SK-N-SH (cell line): Measurements from ENCODE around the gene SLC35A5. TPM values are rescaled to one million over a fixed set of nuclear protein-coding genes. Genes with fewer than 3 reads are reported as not detected.
"Not testable (repeated sequence)": the region's sequence is repeated elsewhere in the genome, so short reads cannot be mapped to it uniquely, and the experiment has no call there.

Source experiments
- CTCF ChIA-PET: fragments of 300-600, 350-600 bp; formaldehyde crosslinking; extraction: SDS; loops from one replicate; lab custom pipeline; 2021; lab: Yijun Ruan, JAX
- POLR2A ChIA-PET: fragments of 350-600 bp; sonication (Branson Sonifier 250); formaldehyde crosslinking; extraction: SDS; loops from one replicate; lab custom pipeline; 2020; ENCODE audit warnings: antibody characterized with exemption, inconsistent platforms; lab: Yijun Ruan, JAX
- DNase-seq: peaks from one replicate; pipeline ENCODE4 v3.0.0; 2012
- H2AFZ ChIP-seq: fragments of 200-600 bp; sonication (generic); 2 replicates; pipeline ENCODE4 v1.8.1; 2016; ENCODE audit warnings: antibody characterized with exemption, mild to moderate bottlenecking, low read depth
- H3F3A ChIP-seq: fragments of 200-600 bp; sonication (generic); replicated peaks from 2 replicates; pipeline ENCODE3; 2016; ENCODE audit warnings: antibody characterized with exemption, mild to moderate bottlenecking; ENCODE audit not compliant: insufficient read depth
- H3K27ac ChIP-seq, 2 experiments: fragments of 200-500 bp in 1 of 2; fragments of 200-600 bp in 1 of 2; sonication (Bioruptor generic) in 1 of 2; sonication (generic), shearing (Covaris generic) in 1 of 2; 2 replicates each; pipeline versions ENCODE4 v1.5.1 to v1.6.1; 2014 to 2016; ENCODE audit warnings: low read depth in 2 of 2, inconsistent platforms in 1 of 2, low read length in 1 of 2, mild to moderate bottlenecking in 1 of 2, mixed read lengths in 1 of 2
- H3K27me3 ChIP-seq: fragments of 200-600 bp; sonication (generic), shearing (Covaris generic); 2 replicates; pipeline ENCODE4 v1.6.1; 2016; ENCODE audit warnings: mixed run types; ENCODE audit not compliant: insufficient read depth
- H3K36me3 ChIP-seq, 2 experiments: fragments of 200-500 bp in 1 of 2; fragments of 200-600 bp in 1 of 2; sonication (Bioruptor generic) in 1 of 2; sonication (generic) in 1 of 2; replicated peaks in 1 of 2; 2 replicates each; pipeline versions ENCODE3 to v1.5.1; 2014 to 2016; ENCODE audit warnings: low read length in 1 of 2, mild to moderate bottlenecking in 1 of 2; ENCODE audit not compliant: insufficient read depth in 2 of 2, control insufficient read depth in 1 of 2
- H3K4me1 ChIP-seq, 2 experiments: fragments of 200-500 bp in 1 of 2; fragments of 200-600 bp in 1 of 2; sonication (Bioruptor generic) in 1 of 2; sonication (generic), shearing (Covaris generic) in 1 of 2; 2 replicates each; pipeline versions ENCODE4 v1.5.1 to v1.6.1; 2014 to 2016; ENCODE audit warnings: low read depth in 1 of 2, low read length in 1 of 2, mixed run types in 1 of 2; ENCODE audit not compliant: insufficient read depth in 2 of 2, control insufficient read depth in 1 of 2
- H3K4me2 ChIP-seq: fragments of 200-600 bp; sonication (generic), shearing (Covaris generic); 2 replicates; pipeline ENCODE4 v1.6.1; 2017; ENCODE audit warnings: mixed run types
- H3K4me3 ChIP-seq, 2 experiments: fragments of 200-500 bp in 1 of 2; fragments of 200-600 bp in 1 of 2; sonication (Bioruptor generic) in 1 of 2; sonication (generic), shearing (Covaris generic) in 1 of 2; 2 replicates each; pipeline versions ENCODE4 v1.5.1 to v1.8.1; 2014 to 2016; ENCODE audit warnings: low read depth in 2 of 2, inconsistent platforms in 1 of 2, low read length in 1 of 2, mild to moderate bottlenecking in 1 of 2, mixed read lengths in 1 of 2, moderate library complexity in 1 of 2
- H3K79me2 ChIP-seq: fragments of 200-600 bp; sonication (generic); 2 replicates; pipeline ENCODE4 v1.8.1; 2017; ENCODE audit warnings: mild to moderate bottlenecking; ENCODE audit not compliant: insufficient read depth
- H3K9ac ChIP-seq: fragments of 200-600 bp; sonication (generic); 2 replicates; pipeline ENCODE4 v1.6.1; 2017; ENCODE audit warnings: mixed run types
- H3K9me2 ChIP-seq: fragments of 200-600 bp; sonication (generic); 2 replicates; pipeline ENCODE4 v1.6.1; 2017; ENCODE audit warnings: mixed run types
- H3K9me3 ChIP-seq: fragments of 200-600 bp; sonication (generic); 2 replicates; pipeline ENCODE4 v1.6.1; 2017; ENCODE audit warnings: mixed run types, mild to moderate bottlenecking, moderate library complexity
- H4K20me1 ChIP-seq: fragments of 200-600 bp; sonication (generic); 2 replicates; pipeline ENCODE4 v1.6.1; 2017; ENCODE audit warnings: mild to moderate bottlenecking, mixed run types; ENCODE audit not compliant: insufficient read depth
- CHD2 ChIP-seq: fragments of 150-350 bp; IDR thresholded peaks from 2 replicates; pipeline ENCODE4 v1.6.1; 2018; ENCODE audit warnings: low read length; ENCODE audit not compliant: partially characterized antibody
- ELF1 ChIP-seq: IDR thresholded peaks from 2 replicates; pipeline ENCODE4 v1.4.0; 2012
- EP300 ChIP-seq, 2 experiments: IDR thresholded peaks; 2 replicates each; pipeline versions ENCODE4 v1.4.0 to v1.6.1; 2012; ENCODE audit warnings: borderline replicate concordance in 1 of 2, low read depth in 1 of 2, low read length in 1 of 2
- EZH2phosphoT487 ChIP-seq: fragments of 200-600 bp; sonication (generic); IDR thresholded peaks from 2 replicates; pipeline ENCODE4 v1.6.1; 2017; ENCODE audit warnings: low read depth, mixed run types, mild to moderate bottlenecking, antibody characterized with exemption, moderate library complexity, borderline replicate concordance
- FOSL2 ChIP-seq: IDR thresholded peaks from 2 replicates; pipeline ENCODE4 v1.4.0; 2012; ENCODE audit warnings: low read depth, mild to moderate bottlenecking, moderate library complexity, borderline replicate concordance
- FOXJ3 ChIP-seq: sonication (generic); formaldehyde crosslinking; IDR thresholded peaks from 2 replicates; pipeline ENCODE4 v1.5.1; 2020; ENCODE audit warnings: mild to moderate bottlenecking, missing genetic modification reagents
- FOXM1 ChIP-seq: IDR thresholded peaks from 2 replicates; pipeline ENCODE4 v1.4.0; 2012; ENCODE audit warnings: low read depth, mild to moderate bottlenecking
- GATA2 ChIP-seq: sonication (generic); formaldehyde crosslinking; IDR thresholded peaks from 2 replicates; pipeline ENCODE4 v1.5.0; 2020; ENCODE audit warnings: mild to moderate bottlenecking, missing genetic modification reagents
- JUND ChIP-seq: IDR thresholded peaks from 2 replicates; pipeline ENCODE4 v1.4.0; 2012
- MEF2A ChIP-seq: IDR thresholded peaks from 2 replicates; pipeline ENCODE4 v1.4.0; 2012; ENCODE audit warnings: low read depth, borderline replicate concordance
- MXI1 ChIP-seq: IDR thresholded peaks from 2 replicates; pipeline ENCODE4 v1.6.1; 2012; ENCODE audit warnings: mild to moderate bottlenecking, low read depth, low read length, improper control_type of control experiment
- NRF1 ChIP-seq: IDR thresholded peaks from 2 replicates; pipeline ENCODE4 v1.6.1; 2012; ENCODE audit warnings: low read depth, mild to moderate bottlenecking, low read length
- PBX3 ChIP-seq: IDR thresholded peaks from 2 replicates; pipeline ENCODE4; 2012
- RCOR1 ChIP-seq: fragments of 150-350 bp; IDR thresholded peaks from 2 replicates; pipeline ENCODE4 v1.6.1; 2017; ENCODE audit warnings: antibody characterized with exemption, low read length
- RFX5 ChIP-seq: IDR thresholded peaks from 2 replicates; pipeline ENCODE4 v1.6.1; 2012; ENCODE audit warnings: mild to moderate bottlenecking, improper control_type of control experiment, low read length
- RXRA ChIP-seq: IDR thresholded peaks from 2 replicates; pipeline ENCODE4 v1.4.0; 2012; ENCODE audit warnings: low read depth, mild to moderate bottlenecking, borderline replicate concordance
- SIN3A ChIP-seq: IDR thresholded peaks from 2 replicates; pipeline ENCODE4 v1.6.1; 2012; ENCODE audit warnings: low read depth, mild to moderate bottlenecking, low read length, moderate library complexity, borderline replicate concordance
- SMC3 ChIP-seq: IDR thresholded peaks from 2 replicates; pipeline ENCODE4 v1.6.1; 2012; ENCODE audit warnings: low read depth, low read length, improper control_type of control experiment
- TEAD4 ChIP-seq: IDR thresholded peaks from 2 replicates; pipeline ENCODE4 v1.4.0; 2012; ENCODE audit warnings: mild to moderate bottlenecking, borderline replicate concordance; ENCODE audit not compliant: insufficient read depth
- USF1 ChIP-seq: IDR thresholded peaks from 2 replicates; pipeline ENCODE4 v1.4.0; 2012; ENCODE audit warnings: low read depth, borderline replicate concordance
- WGBS: methylation state at CpG from one replicate; pipeline ENCODE4 v1.1.6; 2017; ENCODE audit warnings: low lambda C conversion rate; 5-methylcytosine and 5-hydroxymethylcytosine counted together
- polyA plus RNA-seq, 3 experiments: library from polyadenylated mRNA; depleted of rRNA; stranded (reverse); fragments of >200 nt; gene quantifications; 2 replicates each; pipeline ENCODE4 v1.2.3, GENCODE V29; 2012

The SLC35A5 gene
- polyA plus RNA-seq, 1 of the 3 experiments (the other 2 are of a cell fraction) = 16.0 TPM

GRCh38 chr3:112561484-112561733 lies 436 bp upstream of the SLC35A5 start:
- TF ChIP-seq MXI1 (no peak), RXRA (no peak), EP300 (IDR thresholded peaks at IDR 0.05; ENCODE audit: borderline replicate concordance in 1 of 2, low read depth in 1 of 2, low read length in 1 of 2) (no peak), MEF2A (no peak), FOXM1 (no peak)
- 0% methylated on average over 7 of the region's 29 CpGs for WGBS
- POLR2A ChIA-PET = interaction anchor here (1.3 to 1.8 kb wide), 3 partner anchors 73 to 458 kb away, joined by 5 to 19 read pairs (median 6); partner anchors contain the start of gene CD200

GRCh38 chr3:112564247-112564939 lies 2.5 kb downstream of the SLC35A5 start:
- H4K20me1 ChIP-seq, H3K27ac ChIP-seq, H3K4me1 ChIP-seq, H3K4me2 ChIP-seq, DNase-seq, H3K27me3 ChIP-seq, H3K9me2 ChIP-seq, H3K9ac ChIP-seq, CTCF ChIA-PET, H3K9me3 ChIP-seq, H3K4me3 ChIP-seq, POLR2A ChIA-PET, H2AFZ ChIP-seq: not testable (repeated sequence)
- H3K36me3 ChIP-seq = peaks cover 3 to 14% of the 10 kb centered on the region in 2 experiments
- 89% methylated on average over 11 of the region's 15 CpGs for WGBS
- peaks cover 24% of the 10 kb centered on the region for H3K79me2 ChIP-seq
- peaks cover 22% of the 10 kb centered on the region for H3F3A ChIP-seq

More at GRCh38 chr3:112561484-112561733, 436 bp upstream of the SLC35A5 start:
- Histone ChIP-seq H3K9me2 (no peaks in the 10 kb centered on the region), H3K36me3 (peaks cover 11 to 13% of the 10 kb centered on the region in 2 experiments), H3K4me1 (peaks cover 10 to 14% of the 10 kb centered on the region in 2 experiments; a peak in 2 of 4 replicates), H3K4me2 (peak overlapping the region; percentile 84), H3K9me3 (no peaks in the 10 kb centered on the region), H3K79me2 (peaks cover 54% of the 10 kb centered on the region), H3K27ac (peak overlapping the region; percentile 98 to 99), H2AFZ (peak overlapping the region; percentile 89), H3K4me3 (peak overlapping the region; percentile 79 to 98), H3F3A (peaks cover 29% of the 10 kb centered on the region), H3K27me3 (no peaks in the 10 kb centered on the region), H3K9ac (peak overlapping the region; percentile 93), H4K20me1 (no peaks in the 10 kb centered on the region)
- peak; percentile 85 for DNase-seq
- CTCF ChIA-PET = interaction anchor here (0.6 to 2.0 kb wide), 6 partner anchors 9 to 593 kb away, joined by 3 to 11 read pairs (median 4); partner anchors contain the start of genes CD200 and SLC9C1

- Histone ChIP-seq H3K79me2 (peaks cover 19% of the 10 kb centered on the region), H3K9ac (no peak overlapping the region), H3K9me2 (no peaks in the 10 kb centered on the region), H3K4me1 (peaks cover 4 to 6% of the 10 kb centered on the region in 2 experiments; a peak in 2 of 4 replicates)
- CTCF ChIA-PET = no interaction called here
- TF ChIP-seq PBX3 (no peak), GATA2 (CRISPR knock-in tag) (no peak), SMC3 (no peak), FOXJ3 (no peak), NRF1 (no peak), RCOR1 (no peak), ELF1 (no peak), CHD2 (no peak), RXRA (no peak), JUND (no peak), EZH2phosphoT487 (no peak), RFX5 (no peak), TEAD4 (no peak), USF1 (no peak), MXI1 (no peak), FOSL2 (no peak), SIN3A (no peak)
- TF ChIP-seq, all 33 proteins: peak for 0
- Histone ChIP-seq H3K27ac (no peak overlapping the region), H2AFZ (no peak overlapping the region), H3K9me3 (no peaks in the 10 kb centered on the region), H3K4me3 (no peak overlapping the region), H3K27me3 (no peaks in the 10 kb centered on the region), H3K36me3 (peaks cover 7 to 18% of the 10 kb centered on the region in 2 experiments), H4K20me1 (no peaks in the 10 kb centered on the region), H3F3A (peaks cover 21% of the 10 kb centered on the region), H3K4me2 (no peak overlapping the region)
- no peak for DNase-seq
- POLR2A ChIA-PET = no interaction called here
Observed at GRCh38 chr3:112564940-112565305, 3.1 kb downstream of the SLC35A5 start.
